Upper lobe of right lung (tissue), 1 donor: ENCODE measurements around the gene PTPRK. TPM values are rescaled to one million over a fixed set of nuclear protein-coding genes. Genes with fewer than 3 reads are reported as not detected.
"Not testable (repeated sequence)": the region's sequence is repeated elsewhere in the genome, so short reads cannot be mapped to it uniquely, and the experiment has no call there.

ENCODE experiments used
- ATAC-seq: fragments of 200-7000 bp; cut with Tn5 transposase; one replicate; pipeline ENCODE4 v1.9.1; 2020; ENCODE audit warnings: mild to moderate bottlenecking, moderate library complexity
- DNase-seq: peaks from one replicate; pipeline ENCODE4 v3.0.0-alpha.2; 2020
- H3K27ac ChIP-seq: fragments of 200-600 bp; one replicate; pipeline ENCODE4 v1.8.0; 2022
- H3K27me3 ChIP-seq: fragments of 200-600 bp; one replicate; pipeline ENCODE4 v1.8.0; 2022; ENCODE audit warnings: mild to moderate bottlenecking
- H3K36me3 ChIP-seq: fragments of 200-600 bp; one replicate; pipeline ENCODE4 v1.8.0; 2022
- H3K4me1 ChIP-seq: fragments of 200-600 bp; one replicate; pipeline ENCODE4 v1.8.0; 2022
- H3K4me3 ChIP-seq: fragments of 200-600 bp; one replicate; pipeline ENCODE4 v1.8.0; 2022; ENCODE audit warnings: mild to moderate bottlenecking
- H3K9me3 ChIP-seq: fragments of 200-600 bp; one replicate; pipeline ENCODE4 v1.8.0; 2022
- intact Hi-C: fragments of 100-400 bp; cut with DNase I; formaldehyde crosslinking; loops from one replicate; pipeline ENCODE4 v1.11.0; 2022
- total RNA-seq: library from RNA; stranded (reverse); fragmentation: NEBNext Ultra II Directional; extraction: Animal tissue kit (Norgen Biotek cat#: 25700); gene quantifications from one replicate; pipeline ENCODE4 v1.2.1, GENCODE V29; 2021
- TF ChIP-seq, protein P1 (sequence below): fragments of 200-600 bp; IDR thresholded peaks from one replicate; pipeline ENCODE4 v1.8.0; 2022; ENCODE audit warnings: antibody characterized with exemption
- donor health status: DM: no; HTN: yes; CAD: no; lungs with severe emphysema.

PTPRK gene
- total RNA-seq, 1 donor from 2014 or later, result 64.6 TPM

- DNase-seq, result no peak
- TF ChIP-seq, protein P1, sequence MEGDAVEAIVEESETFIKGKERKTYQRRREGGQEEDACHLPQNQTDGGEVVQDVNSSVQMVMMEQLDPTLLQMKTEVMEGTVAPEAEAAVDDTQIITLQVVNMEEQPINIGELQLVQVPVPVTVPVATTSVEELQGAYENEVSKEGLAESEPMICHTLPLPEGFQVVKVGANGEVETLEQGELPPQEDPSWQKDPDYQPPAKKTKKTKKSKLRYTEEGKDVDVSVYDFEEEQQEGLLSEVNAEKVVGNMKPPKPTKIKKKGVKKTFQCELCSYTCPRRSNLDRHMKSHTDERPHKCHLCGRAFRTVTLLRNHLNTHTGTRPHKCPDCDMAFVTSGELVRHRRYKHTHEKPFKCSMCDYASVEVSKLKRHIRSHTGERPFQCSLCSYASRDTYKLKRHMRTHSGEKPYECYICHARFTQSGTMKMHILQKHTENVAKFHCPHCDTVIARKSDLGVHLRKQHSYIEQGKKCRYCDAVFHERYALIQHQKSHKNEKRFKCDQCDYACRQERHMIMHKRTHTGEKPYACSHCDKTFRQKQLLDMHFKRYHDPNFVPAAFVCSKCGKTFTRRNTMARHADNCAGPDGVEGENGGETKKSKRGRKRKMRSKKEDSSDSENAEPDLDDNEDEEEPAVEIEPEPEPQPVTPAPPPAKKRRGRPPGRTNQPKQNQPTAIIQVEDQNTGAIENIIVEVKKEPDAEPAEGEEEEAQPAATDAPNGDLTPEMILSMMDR, result no peak
- H3K36me3 ChIP-seq, result no peaks in the 10 kb centered on the region
- no peaks in the 10 kb centered on the region for H3K4me1 ChIP-seq
- no peaks in the 10 kb centered on the region for H3K9me3 ChIP-seq
- intact Hi-C loops, result no loop called here
- H3K27me3 ChIP-seq, result no peaks in the 10 kb centered on the region
- H3K4me3 ChIP-seq, result no peak overlapping the region
- no peak for ATAC-seq
- no peak overlapping the region for H3K27ac ChIP-seq
Observed at GRCh38 chr6:127996925-127997324, 523.5 kb downstream of the PTPRK start.

DNA sequence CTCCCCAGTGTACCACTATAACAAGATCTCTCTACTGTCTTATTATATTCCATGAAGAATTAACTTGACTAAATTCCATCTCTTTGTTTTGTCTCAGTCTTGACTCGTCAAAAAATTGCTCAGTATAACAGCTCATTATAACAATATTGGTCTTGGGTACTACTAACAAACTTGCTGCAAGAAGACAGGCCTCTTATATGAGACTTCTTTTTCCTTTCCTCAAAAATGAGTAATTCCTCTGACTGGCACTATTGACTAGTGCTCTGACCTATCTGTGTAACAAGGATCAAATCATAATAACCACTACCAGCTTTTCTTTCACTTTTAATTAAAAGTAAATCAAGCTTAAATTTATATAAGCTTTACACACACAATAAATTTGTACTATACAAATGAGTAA, 528.3 kb downstream of the PTPRK start:
- no peaks in the 10 kb centered on the region for H3K4me1 ChIP-seq
- TF ChIP-seq, protein P1, result no peak
- no peak overlapping the region for H3K4me3 ChIP-seq
- H3K9me3 ChIP-seq, result no peaks in the 10 kb centered on the region
- H3K36me3 ChIP-seq, result no peaks in the 10 kb centered on the region
- no peak overlapping the region for H3K27ac ChIP-seq
- no peak for ATAC-seq
- DNase-seq, result no peak
- intact Hi-C loops, result no loop called here
- H3K27me3 ChIP-seq, result no peaks in the 10 kb centered on the region

DNA sequence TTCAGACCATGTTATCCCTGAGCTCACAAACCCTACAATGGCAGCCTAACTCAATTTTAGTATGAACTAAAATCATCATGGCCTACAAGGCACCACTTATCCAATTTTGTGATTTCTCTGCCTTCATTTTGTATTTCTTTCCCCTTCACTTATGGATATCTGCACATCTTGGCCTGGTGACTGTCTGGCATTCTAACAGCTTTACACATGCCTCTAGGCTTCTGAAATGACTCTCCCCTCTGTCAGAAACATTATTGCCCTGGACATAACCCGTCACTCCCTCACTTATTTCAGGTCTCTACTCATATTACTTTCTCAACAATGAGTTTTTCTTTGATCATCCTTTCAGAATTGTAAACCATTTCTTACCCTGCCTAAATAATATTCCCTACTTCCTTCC, 530.3 kb downstream of the PTPRK start:
- H3K9me3 ChIP-seq, result no peaks in the 10 kb centered on the region
- intact Hi-C loops, result no loop called here
- H3K27ac ChIP-seq, result no peak overlapping the region
- no peaks in the 10 kb centered on the region for H3K27me3 ChIP-seq
- H3K36me3 ChIP-seq, result peaks cover 5% of the 10 kb centered on the region
- no peak for ATAC-seq
- no peak overlapping the region for H3K4me3 ChIP-seq
- TF ChIP-seq, protein P1, result no peak
- no peaks in the 10 kb centered on the region for H3K4me1 ChIP-seq
- DNase-seq, result no peak

DNA sequence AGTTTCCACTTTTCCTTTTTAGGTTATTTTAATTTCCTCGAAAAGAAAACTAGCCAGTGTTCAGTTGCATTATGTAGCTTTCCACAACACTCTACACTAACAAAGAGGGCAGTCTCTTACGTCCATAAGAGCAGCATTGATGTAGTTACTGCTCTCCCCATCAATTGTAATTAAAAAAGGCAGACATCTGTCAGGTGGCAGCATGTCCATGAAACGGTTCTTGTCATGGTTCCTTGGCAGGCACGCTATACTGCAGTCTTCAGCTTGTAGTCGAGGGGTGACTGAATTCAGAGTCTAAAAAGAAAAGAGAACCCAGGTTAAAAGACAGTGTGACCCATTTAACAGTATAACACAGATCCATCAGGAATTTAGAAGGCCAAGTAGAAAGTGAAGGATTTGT, 539.4 kb downstream of the PTPRK start:
- DNase-seq (no peak), ATAC-seq (no peak)
- no peaks in the 10 kb centered on the region for H3K9me3 ChIP-seq
- no peak overlapping the region for H3K4me3 ChIP-seq
- intact Hi-C loops, result no loop called here
- no peak overlapping the region for H3K27ac ChIP-seq
- TF ChIP-seq, protein P1, result no peak
- peaks cover 42% of the 10 kb centered on the region for H3K36me3 ChIP-seq
- no peaks in the 10 kb centered on the region for H3K27me3 ChIP-seq
- no peaks in the 10 kb centered on the region for H3K4me1 ChIP-seq

GRCh38 chr6:127978185-127978584, 542.2 kb downstream of the PTPRK start:
- H3K9me3 ChIP-seq, H3K27ac ChIP-seq, H3K4me3 ChIP-seq, intact Hi-C loops, DNase-seq, ATAC-seq, H3K4me1 ChIP-seq, H3K27me3 ChIP-seq: not testable (repeated sequence)
- peaks cover 41% of the 10 kb centered on the region for H3K36me3 ChIP-seq

DNA sequence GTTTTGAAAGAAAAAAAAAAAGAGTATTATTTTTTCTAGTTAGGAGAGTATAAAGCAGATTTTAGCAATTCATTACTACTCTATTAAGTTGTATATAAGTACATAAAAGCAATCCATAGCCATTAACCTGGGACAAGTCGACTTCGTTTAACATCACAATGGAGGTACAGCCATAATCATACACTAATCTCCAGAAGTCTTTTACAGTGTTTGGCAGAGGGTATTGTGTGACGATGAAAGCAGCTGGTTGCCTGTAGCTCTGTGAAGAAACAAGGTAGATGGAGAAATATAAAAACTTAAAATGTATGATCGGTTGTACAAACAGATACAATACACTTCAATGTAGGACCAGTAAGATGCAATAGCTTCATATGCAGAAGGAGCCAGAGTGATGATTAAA, 543.6 kb downstream of the PTPRK start:
- Histone ChIP-seq H3K27me3 (no peaks in the 10 kb centered on the region), H3K4me1 (no peaks in the 10 kb centered on the region), H3K4me3 (no peak overlapping the region), H3K9me3 (no peaks in the 10 kb centered on the region), H3K36me3 (peaks cover 37% of the 10 kb centered on the region), H3K27ac (no peak overlapping the region)
- intact Hi-C loops, result no loop called here
- TF ChIP-seq, protein P1, result no peak
- no peak for ATAC-seq
- DNase-seq, result no peak
